Stimulated activated CD4-positive, alpha-beta T cell treated with anti-CD3 and anti-CD28 coated beads, Interleukin-12 subunit alpha, Interleukin-12 subunit beta, amount 100 ng/mL, for 4 hours (primary cell): Measurements from ENCODE around the gene SIRT6.
"Not testable (repeated sequence)": the region's sequence is repeated elsewhere in the genome, so short reads cannot be mapped to it uniquely, and the experiment has no call there.

ENCODE experiments used
- DNase-seq: peaks from one replicate; pipeline ENCODE4 v3.0.0-alpha.2; 2020

The SIRT6 gene

DNA sequence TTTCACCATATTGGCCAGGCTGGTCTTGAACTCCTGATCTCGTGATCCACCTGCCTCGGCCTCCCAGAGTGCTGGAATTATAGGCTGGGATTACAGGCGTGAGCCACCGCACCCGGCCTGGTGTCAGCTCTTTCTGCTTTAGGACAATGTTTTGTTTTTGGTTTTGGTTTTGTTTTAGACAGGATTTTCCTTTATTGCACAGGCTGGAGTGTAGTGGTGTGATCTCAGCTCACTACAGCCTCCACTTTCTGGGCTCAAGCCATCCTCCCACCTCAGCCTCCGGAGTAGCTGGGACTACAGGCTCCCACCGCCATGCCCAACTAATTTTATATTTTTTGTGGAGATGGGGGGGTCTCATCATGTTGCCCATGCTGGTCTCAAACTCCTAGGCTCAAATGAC lies 53.3 kb downstream of the SIRT6 start:
- DNase-seq, result not testable (repeated sequence)

DNA sequence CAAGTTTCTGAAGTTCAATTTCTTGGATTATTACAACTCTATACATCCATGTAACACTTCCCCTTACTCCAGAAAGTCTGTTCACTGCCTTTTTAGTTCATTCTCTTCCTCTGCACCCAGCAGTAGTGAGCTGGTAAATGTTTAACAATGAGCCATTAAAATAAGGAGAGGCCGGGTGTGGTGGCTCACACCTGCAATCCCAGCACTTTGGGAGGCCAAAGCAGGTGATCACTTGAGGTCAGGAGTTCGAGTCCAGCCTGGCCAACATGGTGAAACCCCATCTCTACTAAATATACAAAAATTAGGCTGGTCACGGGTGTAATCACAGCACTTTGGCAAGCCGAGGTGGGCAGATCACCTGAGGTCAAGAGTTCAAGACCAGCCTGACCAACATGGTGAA lies 55.0 kb downstream of the SIRT6 start:
- not testable (repeated sequence) for DNase-seq

DNA sequence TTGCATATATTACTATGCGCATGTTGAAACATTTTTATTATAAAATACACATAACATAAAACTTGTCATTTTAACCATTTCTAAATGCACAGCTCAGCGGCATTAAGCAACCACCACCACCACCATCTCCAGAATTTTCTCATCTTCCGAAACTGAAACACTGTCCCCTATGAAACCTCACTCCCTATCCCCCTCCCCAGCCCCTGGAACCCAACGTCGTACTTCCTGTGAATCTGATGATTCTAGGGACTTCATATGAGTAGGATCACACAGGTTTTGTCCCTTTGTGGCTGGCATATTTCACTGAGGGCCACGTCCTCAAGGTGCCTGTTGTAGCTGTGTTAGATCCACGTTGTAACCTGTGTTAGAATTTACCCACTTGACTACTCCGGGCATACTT lies 57.7 kb downstream of the SIRT6 start:
- DNase-seq, result no peak
